Measurements from ENCODE around the gene NR5A1.

- no peak for TF ChIP-seq GATA2 (IDR thresholded peaks at IDR 0.05; ENCODE audit: low read depth, low read length)
- no peak for TF ChIP-seq GATA3 (IDR thresholded peaks at IDR 0.05; ENCODE audit: low read depth, low read length)
These were observed 69.1 kb downstream of the NR5A1 start for GRCh38 chr9:124438091-124438490.

Measured in SH-SY5Y (cell line).